H9 (cell line): ENCODE results near the gene BBOX1. TPM values are rescaled to one million over a fixed set of nuclear protein-coding genes. Genes with fewer than 3 reads are reported as not detected.

Experiments used
- DNase-seq: peaks from one replicate; pipeline ENCODE4 v3.0.0-alpha.2; 2017
- H2AFZ ChIP-seq: one replicate; pipeline ENCODE4 v1.6.1; 2013; ENCODE audit warnings: mild to moderate bottlenecking, low read length, control low read depth, moderate library complexity
- H2AK5ac ChIP-seq: 2 replicates; pipeline ENCODE4 v1.6.1; 2013; ENCODE audit warnings: low read length, control low read depth, mixed read lengths; ENCODE audit not compliant: insufficient read length
- H2BK120ac ChIP-seq: one replicate; pipeline ENCODE4 v1.6.1; 2013; ENCODE audit warnings: low read depth, mild to moderate bottlenecking, low read length, control low read depth, inconsistent platforms; ENCODE audit not compliant: poor library complexity, severe bottlenecking
- H2BK12ac ChIP-seq: 2 replicates; pipeline ENCODE4 v1.6.1; 2013; ENCODE audit warnings: low read length, control low read depth, mixed read lengths, low read depth; ENCODE audit not compliant: insufficient read length
- H2BK15ac ChIP-seq: 2 replicates; pipeline ENCODE4 v1.6.1; 2013; ENCODE audit warnings: low read depth, low read length, control low read depth
- H2BK20ac ChIP-seq: one replicate; pipeline ENCODE4 v1.6.1; 2013; ENCODE audit warnings: low read depth, mild to moderate bottlenecking, low read length, control low read depth, inconsistent platforms; ENCODE audit not compliant: poor library complexity, severe bottlenecking
- H2BK5ac ChIP-seq: 2 replicates; pipeline ENCODE4 v1.6.1; 2013; ENCODE audit warnings: low read length, control low read depth, mixed read lengths; ENCODE audit not compliant: insufficient read length
- H3K14ac ChIP-seq: 2 replicates; pipeline ENCODE4 v1.6.1; 2013; ENCODE audit warnings: low read length, control low read depth; ENCODE audit not compliant: insufficient read depth
- H3K18ac ChIP-seq: 2 replicates; pipeline ENCODE4 v1.6.1; 2013; ENCODE audit warnings: low read depth, mild to moderate bottlenecking, mixed read lengths, low read length, control low read depth; ENCODE audit not compliant: insufficient read length
- H3K23ac ChIP-seq: 2 replicates; pipeline ENCODE4 v1.6.1; 2013; ENCODE audit warnings: low read length, control low read depth, mixed read lengths, low read depth; ENCODE audit not compliant: insufficient read length
- H3K23me2 ChIP-seq: 2 replicates; pipeline ENCODE4 v1.6.1; 2013; ENCODE audit warnings: low read depth, mild to moderate bottlenecking, mixed read lengths, low read length, control low read depth; ENCODE audit not compliant: insufficient read length, poor library complexity, severe bottlenecking
- H3K27ac ChIP-seq: 2 replicates; pipeline ENCODE4 v1.5.1; 2013; ENCODE audit warnings: low read length, control low read depth, mixed read lengths, low read depth; ENCODE audit not compliant: insufficient read length
- H3K27me3 ChIP-seq: 2 replicates; pipeline ENCODE4 v1.6.1; 2013; ENCODE audit warnings: low read length, control low read depth, inconsistent platforms; ENCODE audit not compliant: insufficient read depth
- H3K4ac ChIP-seq: 2 replicates; pipeline ENCODE4 v1.6.1; 2013; ENCODE audit warnings: low read depth, mild to moderate bottlenecking, control low read depth, inconsistent platforms, low read length, moderate library complexity
- H3K4me1 ChIP-seq: 2 replicates; pipeline ENCODE4 v1.6.1; 2013; ENCODE audit warnings: low read length, control low read depth, inconsistent platforms; ENCODE audit not compliant: insufficient read depth
- H3K4me2 ChIP-seq: 2 replicates; pipeline ENCODE4 v1.6.1; 2013; ENCODE audit warnings: low read length, control low read depth, mixed read lengths; ENCODE audit not compliant: insufficient read length, insufficient read depth
- H3K56ac ChIP-seq: 2 replicates; pipeline ENCODE4 v1.6.1; 2013; ENCODE audit warnings: low read depth, mild to moderate bottlenecking, mixed read lengths, low read length, control low read depth; ENCODE audit not compliant: insufficient read length
- H3K79me1 ChIP-seq: 2 replicates; pipeline ENCODE4 v1.6.1; 2013; ENCODE audit warnings: low read depth, mild to moderate bottlenecking, moderate library complexity, low read length, control low read depth, inconsistent platforms; ENCODE audit not compliant: insufficient read depth, poor library complexity, severe bottlenecking
- H3K79me2 ChIP-seq: 2 replicates; pipeline ENCODE4 v1.6.1; 2013; ENCODE audit warnings: low read length, control low read depth, inconsistent platforms; ENCODE audit not compliant: insufficient read depth
- H3K9ac ChIP-seq: 2 replicates; pipeline ENCODE4 v1.6.1; 2013; ENCODE audit warnings: low read length, control low read depth, mixed read lengths; ENCODE audit not compliant: insufficient read length; ENCODE audit errors: extremely low read depth
- H3K9me3 ChIP-seq: one replicate; pipeline ENCODE4 v1.6.1; 2013; ENCODE audit warnings: low read depth, low read length, inconsistent platforms; ENCODE audit not compliant: control insufficient read depth
- H3T11ph ChIP-seq: one replicate; pipeline ENCODE4 v1.6.1; 2013; ENCODE audit warnings: mild to moderate bottlenecking, low read length, control low read depth, inconsistent platforms
- H4K20me1 ChIP-seq: one replicate; pipeline ENCODE4 v1.6.1; 2013; ENCODE audit not compliant: control insufficient read depth, insufficient read length, insufficient read depth
- H4K5ac ChIP-seq: 2 replicates; pipeline ENCODE4 v1.6.1; 2013; ENCODE audit warnings: low read depth, mild to moderate bottlenecking, mixed read lengths, low read length, control low read depth; ENCODE audit not compliant: insufficient read length
- H4K8ac ChIP-seq: replicated peaks from 2 replicates; pipeline ENCODE4 v1.6.1; 2013; ENCODE audit warnings: low read length, control low read depth, mixed read lengths, low read depth; ENCODE audit not compliant: insufficient read length
- H4K91ac ChIP-seq: 2 replicates; pipeline ENCODE4 v1.6.1; 2013; ENCODE audit warnings: low read depth, mild to moderate bottlenecking, moderate library complexity, mixed read lengths, low read length, control low read depth; ENCODE audit not compliant: insufficient read length
- H3K27ac Mint-ChIP-seq, 3 experiments: 2 replicates in 2 of 3; 3 replicates in 1 of 3; pipeline ENCODE4 v1.8.0; 2020 to 2021; ENCODE audit warnings: mixed read lengths in 3 of 3, mild to moderate bottlenecking in 1 of 3, moderate library complexity in 1 of 3
- H3K27me3 Mint-ChIP-seq: 2 replicates; pipeline ENCODE4 v1.8.0; 2021; ENCODE audit warnings: low read depth, mild to moderate bottlenecking, moderate library complexity, mixed read lengths
- H3K36me3 Mint-ChIP-seq, 3 experiments: 2 replicates in 2 of 3; 3 replicates in 1 of 3; pipeline ENCODE4 v1.8.0; 2020 to 2021; ENCODE audit warnings: low read depth in 3 of 3, mixed read lengths in 3 of 3; ENCODE audit not compliant: insufficient read depth in 1 of 3
- H3K4me1 Mint-ChIP-seq, 2 experiments: 2 replicates each; pipeline ENCODE4 v1.8.0; 2020; ENCODE audit warnings: mixed read lengths in 2 of 2
- H3K4me3 Mint-ChIP-seq, 2 experiments: 2 replicates in 1 of 2; 3 replicates in 1 of 2; pipeline ENCODE4 v1.8.0; 2020 to 2021; ENCODE audit warnings: mild to moderate bottlenecking in 2 of 2, mixed read lengths in 2 of 2, moderate library complexity in 1 of 2
- H3K9me3 Mint-ChIP-seq, 2 experiments: 2 replicates in 1 of 2; 3 replicates in 1 of 2; pipeline ENCODE4 v1.8.0; 2020; ENCODE audit warnings: mild to moderate bottlenecking in 2 of 2, mixed read lengths in 2 of 2, moderate library complexity in 1 of 2
- WGBS: extraction: QIAGEN DNeasy Blood & Tissue Kit; methylation state at CpG from one replicate; pipeline ENCODE4 v1.1.7; 2013; ENCODE audit warnings: missing lambda C conversion rate, low lambda C conversion rate, mixed read lengths; ENCODE audit not compliant: insufficient read length; ENCODE audit errors: extremely low coverage; 5-methylcytosine and 5-hydroxymethylcytosine counted together
- total RNA-seq: library from RNA; stranded (reverse); gene quantifications from 2 replicates; pipeline ENCODE4 v1.2.1, GENCODE V29; 2021
- TF ChIP-seq, protein P1 (sequence below): fragments of 200-600 bp; sonication (generic); conservative IDR thresholded peaks from 3 replicates; pipeline ENCODE4 v1.8.0; 2021; ENCODE audit warnings: antibody characterized with exemption, mild to moderate bottlenecking

Gene BBOX1
- total RNA-seq, 1 experiment from 2014 or later = not detected

DNA sequence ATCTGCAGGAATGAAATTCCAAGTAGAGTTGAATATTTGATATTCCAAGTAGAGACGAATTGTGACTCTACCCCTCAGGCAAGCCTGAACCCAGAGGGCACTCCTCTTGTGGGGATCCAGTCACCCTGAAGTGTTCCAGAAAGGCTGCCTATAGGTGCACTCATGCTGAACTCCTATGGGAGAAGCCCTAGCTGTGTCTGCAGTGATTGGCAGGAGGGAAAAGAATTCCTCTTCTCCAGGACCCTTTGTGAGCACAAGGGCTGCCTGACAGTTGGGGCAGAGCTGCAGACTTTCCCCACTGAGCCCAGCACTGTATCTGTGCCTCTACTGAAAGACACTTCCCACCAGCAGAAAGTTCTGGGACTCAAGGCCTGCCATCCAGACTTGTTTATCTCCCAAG is 35.0 kb downstream of the BBOX1 start:
- Mint-ChIP-seq H3K9me3 (peaks cover 4 to 5% of the 10 kb centered on the region in 2 experiments; a peak in 3 of 5 replicates), H3K4me3 (no peak overlapping the region), H3K27ac (peak overlapping the region in 1 of 3 experiments; percentile 69; a peak in 2 of 7 replicates), H3K36me3 (no peaks in the 10 kb centered on the region), H3K4me1 (peaks cover 15 to 17% of the 10 kb centered on the region in 2 experiments), H3K27me3 (no peaks in the 10 kb centered on the region; the same call in none of the 2 replicates)
- TF ChIP-seq, protein P1, sequence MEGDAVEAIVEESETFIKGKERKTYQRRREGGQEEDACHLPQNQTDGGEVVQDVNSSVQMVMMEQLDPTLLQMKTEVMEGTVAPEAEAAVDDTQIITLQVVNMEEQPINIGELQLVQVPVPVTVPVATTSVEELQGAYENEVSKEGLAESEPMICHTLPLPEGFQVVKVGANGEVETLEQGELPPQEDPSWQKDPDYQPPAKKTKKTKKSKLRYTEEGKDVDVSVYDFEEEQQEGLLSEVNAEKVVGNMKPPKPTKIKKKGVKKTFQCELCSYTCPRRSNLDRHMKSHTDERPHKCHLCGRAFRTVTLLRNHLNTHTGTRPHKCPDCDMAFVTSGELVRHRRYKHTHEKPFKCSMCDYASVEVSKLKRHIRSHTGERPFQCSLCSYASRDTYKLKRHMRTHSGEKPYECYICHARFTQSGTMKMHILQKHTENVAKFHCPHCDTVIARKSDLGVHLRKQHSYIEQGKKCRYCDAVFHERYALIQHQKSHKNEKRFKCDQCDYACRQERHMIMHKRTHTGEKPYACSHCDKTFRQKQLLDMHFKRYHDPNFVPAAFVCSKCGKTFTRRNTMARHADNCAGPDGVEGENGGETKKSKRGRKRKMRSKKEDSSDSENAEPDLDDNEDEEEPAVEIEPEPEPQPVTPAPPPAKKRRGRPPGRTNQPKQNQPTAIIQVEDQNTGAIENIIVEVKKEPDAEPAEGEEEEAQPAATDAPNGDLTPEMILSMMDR = no peak
- Histone ChIP-seq H3K79me2 (no peaks in the 10 kb centered on the region), H4K20me1 (no peaks in the 10 kb centered on the region), H3K23ac (no peak overlapping the region), H2AK5ac (no peak overlapping the region), H3K18ac (no peak overlapping the region), H3K79me1 (no peaks in the 10 kb centered on the region), H2BK5ac (no peak overlapping the region), H3K56ac (no peak overlapping the region), H2BK120ac (no peak overlapping the region), H4K91ac (no peak overlapping the region), H3K27ac (no peak overlapping the region), H3K14ac (0 out of 2 replicates have a peak overlapping the region, but pooled peaks have one; percentile 8), H2BK12ac (no peak overlapping the region), H3K4ac (no peak overlapping the region), H2BK15ac (no peak overlapping the region), H3K27me3 (no peaks in the 10 kb centered on the region), H3K4me2 (no peak overlapping the region), H3K9me3 (no peaks in the 10 kb centered on the region), H4K5ac (no peak overlapping the region), H3K4me1 (peaks cover 2% of the 10 kb centered on the region; the same call in 1 of the 2 replicates), H3T11ph (no peak overlapping the region), H3K23me2 (no peaks in the 10 kb centered on the region), H2AFZ (no peak overlapping the region), H3K9ac (no peak overlapping the region), H4K8ac (no peak overlapping the region), H2BK20ac (no peak overlapping the region)
- DNase-seq = no peak
- WGBS = no CpG with 5 or more reads among the region's 1 CpG
